Measurements from ENCODE around the gene JMJD1C.

DNA sequence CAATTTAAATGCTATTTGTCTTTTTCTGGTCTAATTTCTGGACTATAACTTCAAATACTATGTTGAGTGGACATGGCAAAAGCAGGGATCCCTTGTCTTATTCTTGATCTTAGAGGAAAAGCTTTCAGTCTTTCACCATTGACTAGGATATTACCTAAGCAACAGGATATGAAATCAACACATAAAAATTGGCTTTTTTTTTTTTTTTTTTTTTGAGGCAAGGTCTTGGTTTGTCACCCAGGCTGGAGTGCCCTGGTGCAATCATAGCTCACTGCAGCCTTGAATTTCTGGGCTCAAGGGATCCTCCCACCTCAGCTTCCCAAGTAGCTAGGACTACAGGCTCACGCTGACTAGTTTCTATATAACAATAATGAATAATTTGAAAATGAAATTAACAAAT, 90.8 kb downstream of the JMJD1C start:
- TF ChIP-seq CTCF (conservative IDR thresholded peaks at IDR 0.05; ENCODE audit: low read depth, low read length) (no peak), EZH2 (IDR thresholded peaks at IDR 0.05; ENCODE audit: low read length, unreplicated experiment) (no peak), EZH2phosphoT487 (IDR thresholded peaks at IDR 0.05; ENCODE audit: borderline replicate concordance, low read length) (no peak)

All from PC-3 (cell line).